HEK293 (cell line): ENCODE measurements around the gene CD1C.

Source experiments
- CTCF ChIA-PET: fragments of 350-600 bp; formaldehyde crosslinking; extraction: SDS; loops from one replicate; lab custom pipeline; 2021; ENCODE audit warnings: antibody characterized with exemption; lab: Yijun Ruan, JAX
- POLR2A ChIA-PET: fragments of 300-600 bp; formaldehyde crosslinking; extraction: SDS; loops from one replicate; lab custom pipeline; 2020; ENCODE audit warnings: antibody characterized with exemption, inconsistent platforms; lab: Yijun Ruan, JAX
- H3K27ac ChIP-seq: fragments of 200-500 bp; sonication (Bioruptor generic); 2 replicates; pipeline ENCODE4 v1.5.1; 2014; ENCODE audit warnings: low read depth, low read length, control low read depth, inconsistent platforms; ENCODE audit errors: extremely low read depth
- H3K36me3 ChIP-seq, 2 experiments: fragments of 200-500 bp in 1 of 2; sonication (Bioruptor generic) in 1 of 2; 1 replicate in 1 of 2; 2 replicates in 1 of 2; pipeline ENCODE4 v1.5.1; 2014 to 2017; ENCODE audit warnings: inconsistent platforms in 2 of 2, low read length in 2 of 2; ENCODE audit not compliant: control insufficient read depth in 2 of 2, insufficient read depth in 1 of 2
- H3K4me1 ChIP-seq: fragments of 200-500 bp; sonication (Bioruptor generic); 2 replicates; pipeline ENCODE4 v1.5.1; 2014; ENCODE audit warnings: mild to moderate bottlenecking, low read length, inconsistent platforms; ENCODE audit not compliant: control insufficient read depth, insufficient read depth
- H3K4me3 ChIP-seq: 2 replicates; pipeline ENCODE4 v1.5.1; 2011; ENCODE audit warnings: low read depth, mild to moderate bottlenecking, control low read depth, low read length, moderate library complexity
- H3K9me3 ChIP-seq: fragments of 200-500 bp; sonication (Bioruptor generic); 2 replicates; pipeline ENCODE4 v1.5.1; 2014; ENCODE audit warnings: low read depth, low read length, inconsistent platforms; ENCODE audit not compliant: control insufficient read depth, insufficient read depth
- AEBP2 ChIP-seq: fragments of 450-650 bp; formaldehyde crosslinking; IDR thresholded peaks from 2 replicates; pipeline ENCODE4 v1.5.1; 2016; ENCODE audit warnings: missing biosample characterization, missing genetic modification characterization, borderline replicate concordance
- BCL11A ChIP-seq: fragments of 450-650 bp; formaldehyde crosslinking; IDR thresholded peaks from 2 replicates; pipeline ENCODE4 v1.5.1; 2016; ENCODE audit warnings: low read depth, missing biosample characterization, missing genetic modification characterization
- HIC1 ChIP-seq: fragments of 450-650 bp; formaldehyde crosslinking; IDR thresholded peaks from 2 replicates; pipeline ENCODE4 v1.5.1; 2016; ENCODE audit warnings: missing biosample characterization, missing genetic modification characterization
- IKZF3 ChIP-seq: fragments of 450-650 bp; IDR thresholded peaks from 2 replicates; pipeline ENCODE4 v1.5.0; 2018; ENCODE audit warnings: missing biosample characterization, mild to moderate bottlenecking, missing genetic modification characterization, moderate library complexity
- KLF1 ChIP-seq: fragments of 450-650 bp; formaldehyde crosslinking; IDR thresholded peaks from 2 replicates; pipeline ENCODE4 v1.5.1; 2016; ENCODE audit warnings: missing biosample characterization, missing genetic modification characterization
- KLF7 ChIP-seq: fragments of 450-650 bp; formaldehyde crosslinking; IDR thresholded peaks from 2 replicates; pipeline ENCODE4 v1.5.1; 2016; ENCODE audit warnings: missing biosample characterization, missing genetic modification characterization, borderline replicate concordance
- MZF1 ChIP-seq: fragments of 450-650 bp; formaldehyde crosslinking; IDR thresholded peaks from 2 replicates; pipeline ENCODE4 v1.5.1; 2017; ENCODE audit warnings: missing biosample characterization, missing genetic modification characterization, borderline replicate concordance
- PRDM10 ChIP-seq: fragments of 450-650 bp; formaldehyde crosslinking; IDR thresholded peaks from 2 replicates; pipeline ENCODE4 v1.5.1; 2016; ENCODE audit warnings: missing biosample characterization, missing genetic modification characterization
- REST ChIP-seq: fragments of 450-650 bp; formaldehyde crosslinking; IDR thresholded peaks from 2 replicates; pipeline ENCODE4 v1.5.1; 2016; ENCODE audit warnings: missing biosample characterization, missing genetic modification characterization
- TRIM28 ChIP-seq: IDR thresholded peaks from 2 replicates; pipeline ENCODE4 v1.6.1; 2011; ENCODE audit warnings: low read length, control low read depth, borderline replicate concordance
- YY2 ChIP-seq: fragments of 450-650 bp; formaldehyde crosslinking; IDR thresholded peaks from 2 replicates; pipeline ENCODE4 v1.5.1; 2016; ENCODE audit warnings: missing biosample characterization, missing genetic modification characterization
- ZBTB44 ChIP-seq: fragments of 450-650 bp; IDR thresholded peaks from 2 replicates; pipeline ENCODE4 v1.5.1; 2018; ENCODE audit warnings: missing biosample characterization, mild to moderate bottlenecking, missing genetic modification characterization
- ZFHX2 ChIP-seq: fragments of 450-650 bp; formaldehyde crosslinking; conservative IDR thresholded peaks from 2 replicates; pipeline ENCODE4 v1.5.1; 2016; ENCODE audit warnings: missing biosample characterization, missing genetic modification characterization
- ZFP37 ChIP-seq: fragments of 450-650 bp; formaldehyde crosslinking; IDR thresholded peaks from 2 replicates; pipeline ENCODE4 v1.5.1; 2016; ENCODE audit warnings: missing biosample characterization, missing genetic modification characterization
- ZNF214 ChIP-seq: fragments of 450-650 bp; formaldehyde crosslinking; IDR thresholded peaks from 2 replicates; pipeline ENCODE4 v1.5.1; 2017; ENCODE audit warnings: missing biosample characterization, mild to moderate bottlenecking, missing genetic modification characterization, borderline replicate concordance
- ZNF23 ChIP-seq: fragments of 450-650 bp; formaldehyde crosslinking; IDR thresholded peaks from 2 replicates; pipeline ENCODE4 v1.5.1; 2016; ENCODE audit warnings: missing biosample characterization, missing genetic modification characterization, borderline replicate concordance
- ZNF248 ChIP-seq: fragments of 450-650 bp; formaldehyde crosslinking; IDR thresholded peaks from 2 replicates; pipeline ENCODE4 v1.5.1; 2017; ENCODE audit warnings: missing biosample characterization, missing genetic modification characterization
- ZNF341 ChIP-seq: fragments of 450-650 bp; formaldehyde crosslinking; IDR thresholded peaks from 2 replicates; pipeline ENCODE4; 2016; ENCODE audit warnings: low read depth, missing biosample characterization, missing genetic modification characterization
- ZNF362 ChIP-seq: fragments of 450-650 bp; formaldehyde crosslinking; IDR thresholded peaks from 2 replicates; pipeline ENCODE4 v1.5.1; 2016; ENCODE audit warnings: missing biosample characterization, missing genetic modification characterization
- ZNF548 ChIP-seq: fragments of 450-650 bp; formaldehyde crosslinking; IDR thresholded peaks from 2 replicates; pipeline ENCODE4 v1.5.1; 2016; ENCODE audit warnings: missing biosample characterization, missing genetic modification characterization
- ZNF660 ChIP-seq: fragments of 450-650 bp; IDR thresholded peaks from 2 replicates; pipeline ENCODE4 v1.5.1; 2018; ENCODE audit warnings: missing biosample characterization, mild to moderate bottlenecking, missing genetic modification characterization
- ZNF785 ChIP-seq: fragments of 450-650 bp; formaldehyde crosslinking; IDR thresholded peaks from 2 replicates; pipeline ENCODE4 v1.5.1; 2016; ENCODE audit warnings: missing biosample characterization, missing genetic modification characterization
- ZSCAN16 ChIP-seq: fragments of 450-650 bp; formaldehyde crosslinking; IDR thresholded peaks from 2 replicates; pipeline ENCODE4 v1.5.1; 2016; ENCODE audit warnings: missing biosample characterization, missing genetic modification characterization

Gene CD1C

GRCh38 chr1:158248771-158249170 lies 41.0 kb upstream of the CD1C start:
- H3K4me3 ChIP-seq, result no peak overlapping the region
- H3K9me3 ChIP-seq, result no peaks in the 10 kb centered on the region
- no peak overlapping the region for H3K27ac ChIP-seq
- CTCF ChIA-PET, result no interaction called here
- no peaks in the 10 kb centered on the region for H3K36me3 ChIP-seq
- H3K4me1 ChIP-seq, result no peaks in the 10 kb centered on the region
- TF ChIP-seq ZNF548 (tag by site-specific recombination) (no peak), ZNF341 (tag by site-specific recombination) (no peak), HIC1 (tag by site-specific recombination) (no peak), KLF1 (no peak), ZNF362 (tag by site-specific recombination) (no peak), ZFP37 (tag by site-specific recombination) (no peak), KLF7 (tag by site-specific recombination) (no peak), YY2 (tag by site-specific recombination) (no peak), ZNF248 (tag by site-specific recombination) (no peak), ZNF785 (tag by site-specific recombination) (no peak), BCL11A (tag by site-specific recombination) (no peak), MZF1 (tag by site-specific recombination) (no peak)
- POLR2A ChIA-PET, result no interaction called here

- CTCF ChIA-PET, result no interaction called here
- Histone ChIP-seq H3K4me3 (no peak overlapping the region), H3K4me1 (no peaks in the 10 kb centered on the region), H3K9me3 (no peaks in the 10 kb centered on the region), H3K36me3 (no peaks in the 10 kb centered on the region), H3K27ac (no peak overlapping the region)
- POLR2A ChIA-PET, result no interaction called here
- TF ChIP-seq ZNF660 (tag by site-specific recombination), result no peak
- TF ChIP-seq PRDM10 (tag by site-specific recombination), result no peak
- no peak for TF ChIP-seq ZNF23 (tag by site-specific recombination)
- TF ChIP-seq IKZF3, result no peak
- no peak for TF ChIP-seq ZBTB44 (tag by site-specific recombination)
- no peak for TF ChIP-seq REST (tag by site-specific recombination)
- TF ChIP-seq TRIM28, result no peak
- TF ChIP-seq AEBP2 (tag by site-specific recombination), result no peak
- TF ChIP-seq ZNF214 (tag by site-specific recombination), result no peak
- no peak for TF ChIP-seq ZSCAN16
- TF ChIP-seq ZFHX2 (tag by site-specific recombination), result no peak
Measured at GRCh38 chr1:158249646-158250045, 40.1 kb upstream of the CD1C start.
